ENCODE results near the gene ABCB9.

ABCB9 gene

DNA sequence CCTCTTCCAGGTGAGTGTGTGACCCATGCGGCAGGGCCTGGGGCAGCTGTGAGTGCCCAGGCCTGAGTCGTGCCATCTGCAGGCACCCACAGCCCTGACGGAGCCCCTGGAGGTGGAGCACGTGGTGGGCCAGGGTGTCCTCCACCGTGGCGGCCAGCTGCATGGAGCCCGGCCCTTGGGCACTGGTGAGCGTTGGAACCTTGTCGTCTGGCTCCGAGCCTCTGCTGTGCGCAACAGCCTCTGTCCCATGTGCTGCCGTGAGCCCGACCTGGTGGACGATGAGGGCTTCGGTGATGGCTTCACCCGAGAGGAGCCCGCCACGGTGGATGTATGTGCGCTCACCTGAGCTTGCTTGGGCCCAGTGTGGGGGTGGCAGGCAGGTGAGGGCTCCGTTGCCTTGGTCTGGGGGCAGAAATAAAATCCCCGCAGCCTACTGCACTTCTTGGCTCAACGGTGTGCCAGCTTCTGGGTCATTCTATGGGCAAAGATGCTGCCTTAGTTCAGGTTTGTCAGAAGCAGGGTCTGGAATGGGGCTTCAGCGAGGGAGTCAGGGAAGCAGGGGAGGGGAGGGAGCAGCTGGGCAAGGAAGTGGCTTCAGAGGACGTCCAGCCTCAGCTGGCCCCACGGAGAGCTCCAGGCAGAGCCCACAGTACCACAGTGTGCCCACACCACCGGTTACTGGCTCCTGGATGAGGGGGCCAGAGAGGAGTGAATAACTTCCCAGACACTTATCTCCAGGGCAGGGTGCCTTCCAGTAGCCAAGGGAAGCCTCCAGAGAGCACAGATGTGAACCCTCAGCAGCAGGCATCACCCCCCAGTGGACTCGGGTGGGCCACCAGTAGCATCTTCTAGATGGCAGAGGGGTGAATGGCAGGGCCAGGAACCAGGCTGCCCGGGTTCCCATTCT is 13.0 kb upstream of the ABCB9 start:
- DNase-seq (ENCODE audit: low read depth): no peak
- peak overlapping the region; percentile 77 for H3K4me3 ChIP-seq (ENCODE audit: low read depth, low read length)
- in situ Hi-C loops (cut with HindIII; ENCODE audit: low sequenced_read_pairs): no loop called here
- TF ChIP-seq, protein P1, sequence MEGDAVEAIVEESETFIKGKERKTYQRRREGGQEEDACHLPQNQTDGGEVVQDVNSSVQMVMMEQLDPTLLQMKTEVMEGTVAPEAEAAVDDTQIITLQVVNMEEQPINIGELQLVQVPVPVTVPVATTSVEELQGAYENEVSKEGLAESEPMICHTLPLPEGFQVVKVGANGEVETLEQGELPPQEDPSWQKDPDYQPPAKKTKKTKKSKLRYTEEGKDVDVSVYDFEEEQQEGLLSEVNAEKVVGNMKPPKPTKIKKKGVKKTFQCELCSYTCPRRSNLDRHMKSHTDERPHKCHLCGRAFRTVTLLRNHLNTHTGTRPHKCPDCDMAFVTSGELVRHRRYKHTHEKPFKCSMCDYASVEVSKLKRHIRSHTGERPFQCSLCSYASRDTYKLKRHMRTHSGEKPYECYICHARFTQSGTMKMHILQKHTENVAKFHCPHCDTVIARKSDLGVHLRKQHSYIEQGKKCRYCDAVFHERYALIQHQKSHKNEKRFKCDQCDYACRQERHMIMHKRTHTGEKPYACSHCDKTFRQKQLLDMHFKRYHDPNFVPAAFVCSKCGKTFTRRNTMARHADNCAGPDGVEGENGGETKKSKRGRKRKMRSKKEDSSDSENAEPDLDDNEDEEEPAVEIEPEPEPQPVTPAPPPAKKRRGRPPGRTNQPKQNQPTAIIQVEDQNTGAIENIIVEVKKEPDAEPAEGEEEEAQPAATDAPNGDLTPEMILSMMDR (IDR thresholded peaks at IDR 0.05; ENCODE audit: low read depth, low read length, missing control alignments): no peak

GRCh38 chr12:122978507-122978955 is 12.3 kb upstream of the ABCB9 start:
- in situ Hi-C loops (cut with HindIII; ENCODE audit: low sequenced_read_pairs): no loop called here
- DNase-seq (ENCODE audit: low read depth): no peak

GRCh38 chr12:122977655-122978392 is 11.6 kb upstream of the ABCB9 start:
- TF ChIP-seq, protein P1 (IDR thresholded peaks at IDR 0.05; ENCODE audit: low read depth, low read length, missing control alignments): no peak
- no peak for DNase-seq (ENCODE audit: low read depth)
- in situ Hi-C loops (cut with HindIII; ENCODE audit: low sequenced_read_pairs): no loop called here
- no peak overlapping the region for H3K4me3 ChIP-seq (ENCODE audit: low read depth, low read length)

More at GRCh38 chr12:122978507-122978955, 12.3 kb upstream of the ABCB9 start:
- TF ChIP-seq, protein P1 (IDR thresholded peaks at IDR 0.05; ENCODE audit: low read depth, low read length, missing control alignments): no peak
- H3K4me3 ChIP-seq (ENCODE audit: low read depth, low read length): no peak overlapping the region

DNA sequence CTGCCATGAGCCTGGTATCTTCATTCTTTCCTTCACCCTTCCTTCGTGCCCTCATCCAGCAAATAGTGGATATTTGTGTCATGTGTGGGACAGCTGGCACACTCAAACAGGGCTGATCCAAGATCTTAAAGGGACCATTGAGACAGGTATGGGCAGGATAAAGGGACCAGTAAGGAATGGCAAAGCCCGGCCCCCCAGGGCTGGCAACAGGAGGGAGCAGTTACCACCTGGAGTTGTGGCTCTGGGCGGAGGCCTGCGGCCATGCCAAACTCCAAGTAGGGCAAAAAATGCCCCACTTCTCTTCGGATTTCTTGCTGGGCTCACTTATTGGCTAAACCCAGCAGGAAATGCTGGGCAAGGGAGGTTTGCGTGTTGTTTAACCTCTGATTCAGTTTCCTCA is 10.9 kb upstream of the ABCB9 start:
- TF ChIP-seq, protein P1 (IDR thresholded peaks at IDR 0.05; ENCODE audit: low read depth, low read length, missing control alignments): no peak
- in situ Hi-C loops (cut with HindIII; ENCODE audit: low sequenced_read_pairs): no loop called here
- no peak overlapping the region for H3K4me3 ChIP-seq (ENCODE audit: low read depth, low read length)
- DNase-seq (ENCODE audit: low read depth): no peak

DNA sequence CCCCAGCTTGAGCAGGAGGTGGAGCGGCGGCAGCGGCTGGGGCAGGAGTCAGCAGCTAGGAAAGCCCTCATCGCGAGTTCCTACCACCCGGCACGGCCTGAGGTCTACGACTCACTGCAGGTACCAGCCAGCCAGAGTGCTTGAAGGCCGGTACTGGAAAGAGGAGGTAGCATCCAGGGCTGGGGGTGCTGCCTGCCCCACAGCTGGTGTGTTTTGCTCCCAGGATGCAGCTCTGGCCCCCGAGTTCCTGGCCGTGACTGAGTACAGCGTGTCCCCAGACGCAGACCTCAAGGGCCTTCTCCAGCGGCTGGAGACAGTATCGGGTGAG is 10.3 kb upstream of the ABCB9 start:
- in situ Hi-C loops (cut with HindIII; ENCODE audit: low sequenced_read_pairs): no loop called here
- TF ChIP-seq, protein P1 (IDR thresholded peaks at IDR 0.05; ENCODE audit: low read depth, low read length, missing control alignments): no peak
- no peak overlapping the region for H3K4me3 ChIP-seq (ENCODE audit: low read depth, low read length)
- DNase-seq (ENCODE audit: low read depth): no peak

DNA sequence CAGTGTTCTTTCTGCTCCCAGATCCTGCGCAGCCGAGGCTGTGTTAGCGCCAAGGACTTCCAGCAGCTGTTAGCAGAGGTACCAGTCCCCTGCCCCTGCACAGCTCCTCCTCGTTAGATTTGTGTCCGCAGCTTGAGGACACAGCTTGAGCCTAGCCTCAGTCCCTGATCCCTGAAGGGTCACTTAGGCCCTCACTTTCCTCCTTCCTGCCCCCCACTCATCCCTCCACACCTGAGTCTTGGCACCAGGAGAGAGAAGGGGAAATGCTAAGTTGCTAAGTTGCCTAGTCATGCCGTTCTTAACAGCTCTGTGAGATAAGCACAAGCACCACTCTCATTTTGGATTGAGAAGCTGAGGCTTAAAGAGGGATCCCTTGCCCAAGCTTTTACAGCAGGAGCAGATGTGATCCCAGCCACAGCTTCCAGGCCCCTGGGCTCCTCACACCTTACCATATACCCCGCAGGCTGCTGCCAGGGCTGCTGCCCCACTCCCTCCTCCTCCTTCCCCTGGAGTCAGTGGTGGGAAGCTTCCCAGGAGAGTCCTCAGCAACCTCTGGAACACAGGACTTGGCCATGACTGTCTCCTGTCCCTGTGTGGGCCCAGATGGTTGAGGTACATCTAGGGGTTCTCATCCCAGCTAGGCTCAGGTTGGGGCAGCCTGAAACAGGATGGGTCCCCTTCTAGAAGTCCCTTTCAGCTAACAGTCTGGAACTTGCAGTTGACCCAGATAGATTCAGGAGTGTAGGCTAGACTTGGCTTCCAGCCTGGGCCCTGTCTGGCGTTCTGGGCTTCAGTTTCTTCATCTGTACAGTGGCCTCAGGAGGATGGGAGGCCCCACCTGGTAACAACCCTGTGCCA is 9.8 kb upstream of the ABCB9 start:
- H3K4me3 ChIP-seq (ENCODE audit: low read depth, low read length): peak overlapping the region; percentile 96
- TF ChIP-seq, protein P1 (IDR thresholded peaks at IDR 0.05; ENCODE audit: low read depth, low read length, missing control alignments): no peak
- in situ Hi-C loops (cut with HindIII; ENCODE audit: low sequenced_read_pairs): no loop called here
- DNase-seq (ENCODE audit: low read depth): no peak
